Right forelimb (tissue), 1 donor: ENCODE data around the gene CFAP410.
"Not testable (repeated sequence)": the region's sequence is repeated elsewhere in the genome, so short reads cannot be mapped to it uniquely, and the experiment has no call there.

ENCODE experiments used
- DNase-seq: peaks from one replicate; pipeline ENCODE4 v3.0.0-alpha.2; 2018

The CFAP410 gene

GRCh38 chr21:44296916-44297315, 42.3 kb downstream of the CFAP410 start:
- DNase-seq: no peak

DNA sequence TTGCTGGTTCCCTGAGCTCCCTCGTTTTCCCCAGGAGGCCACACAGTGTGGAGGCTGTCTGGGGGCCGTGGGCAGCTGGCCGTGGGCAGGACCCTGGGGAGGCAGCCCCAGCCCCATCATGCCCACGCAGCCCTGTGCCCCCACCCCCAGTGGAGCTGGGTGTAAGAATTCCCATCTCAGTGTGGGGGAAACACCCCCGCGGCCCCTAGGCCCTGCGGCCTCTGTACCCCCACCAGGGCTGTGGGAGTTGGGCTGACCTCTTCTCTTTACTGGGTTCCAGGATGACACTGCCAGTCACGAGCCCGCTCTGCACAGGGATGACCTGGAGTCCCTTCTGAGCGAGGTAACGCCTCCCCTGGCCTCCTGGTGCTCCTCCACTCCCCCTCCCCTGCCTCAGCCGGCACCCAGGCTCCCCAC, 43.1 kb downstream of the CFAP410 start:
- no peak for DNase-seq

GRCh38 chr21:44295646-44296045, 43.5 kb downstream of the CFAP410 start:
- no peak for DNase-seq

DNA sequence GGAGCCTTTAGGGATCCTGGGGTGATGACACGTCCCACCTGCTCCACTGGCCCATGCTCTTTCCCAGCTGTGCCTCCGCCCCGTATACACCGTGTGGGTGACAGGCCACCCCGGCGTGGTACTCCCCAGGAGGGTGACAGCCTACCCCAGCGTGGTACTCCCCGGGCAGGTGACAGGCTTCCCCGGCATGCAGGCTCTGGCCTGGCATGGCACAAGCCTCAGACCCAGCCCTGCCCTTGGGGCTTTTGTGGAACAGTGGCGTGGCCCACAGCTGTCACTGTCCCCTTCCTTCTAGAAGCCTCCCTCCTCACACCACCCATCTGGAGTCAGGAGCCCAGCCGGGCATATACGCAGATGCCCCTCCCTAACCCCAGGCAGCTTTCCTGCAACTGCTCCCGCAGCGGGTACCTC, 44.0 kb downstream of the CFAP410 start:
- DNase-seq: no peak

DNA sequence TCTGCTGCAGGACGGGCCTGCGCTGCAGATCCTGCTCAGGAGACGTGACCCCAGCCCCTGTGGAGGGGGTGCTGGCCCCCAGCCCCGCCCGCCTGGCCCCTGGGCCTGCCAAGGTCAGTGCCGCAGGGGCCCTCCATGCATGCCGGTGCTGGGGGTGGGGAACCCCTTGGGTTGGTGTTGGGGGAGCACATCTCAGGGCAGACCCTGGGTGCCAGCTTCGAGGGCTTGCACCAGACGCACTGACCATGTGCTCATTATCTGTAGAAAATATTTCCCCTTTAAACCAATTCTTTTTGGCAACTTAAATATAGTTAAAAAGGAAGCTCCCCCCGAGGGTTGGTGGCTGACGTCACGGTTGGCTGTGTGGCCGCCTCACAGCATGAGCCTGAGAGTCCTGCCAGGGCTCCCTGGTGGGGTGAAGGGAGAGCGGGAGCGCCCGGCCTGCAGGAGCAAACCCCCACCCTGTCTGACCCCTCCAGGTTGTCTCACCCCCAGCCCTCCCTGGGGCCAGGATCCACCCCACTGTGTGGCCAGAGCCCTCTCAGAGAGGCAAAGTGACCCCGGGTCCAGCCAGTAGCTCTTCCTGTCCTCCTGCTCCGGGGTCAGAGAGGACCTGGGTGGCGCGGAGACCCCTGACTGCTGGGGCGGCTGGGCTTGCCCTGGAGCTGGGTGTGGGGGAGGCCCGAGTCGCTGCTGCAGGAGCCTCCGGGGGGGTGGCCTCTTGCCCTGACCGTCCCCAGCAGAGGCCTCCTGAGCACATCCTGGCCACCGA, 44.6 kb downstream of the CFAP410 start:
- peak; percentile 71 for DNase-seq

- no peak for DNase-seq
Measured at GRCh38 chr21:44293551-44294231, 45.5 kb downstream of the CFAP410 start.

DNA sequence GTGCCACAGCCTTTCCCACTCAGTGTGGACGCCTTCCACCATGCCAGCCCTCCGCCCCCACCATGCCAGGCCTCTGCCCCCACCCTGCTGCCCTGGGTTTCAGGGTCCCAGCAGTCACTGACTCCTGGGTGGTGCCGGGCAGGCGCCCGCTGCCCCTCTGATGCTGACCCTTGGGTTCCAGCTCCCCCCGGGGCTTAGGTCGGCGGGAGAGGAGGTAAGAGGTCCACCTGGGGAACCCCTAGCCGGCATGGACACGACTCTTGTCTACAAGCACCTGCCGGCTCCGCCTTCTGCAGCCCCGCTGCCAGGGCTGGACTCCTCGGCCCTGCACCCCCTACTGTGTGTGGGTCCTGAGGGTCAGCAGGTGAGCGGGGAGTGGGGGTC, 46.4 kb downstream of the CFAP410 start:
- DNase-seq: no peak

GRCh38 chr21:44291936-44292811, 47.0 kb downstream of the CFAP410 start:
- DNase-seq: no peak

DNA sequence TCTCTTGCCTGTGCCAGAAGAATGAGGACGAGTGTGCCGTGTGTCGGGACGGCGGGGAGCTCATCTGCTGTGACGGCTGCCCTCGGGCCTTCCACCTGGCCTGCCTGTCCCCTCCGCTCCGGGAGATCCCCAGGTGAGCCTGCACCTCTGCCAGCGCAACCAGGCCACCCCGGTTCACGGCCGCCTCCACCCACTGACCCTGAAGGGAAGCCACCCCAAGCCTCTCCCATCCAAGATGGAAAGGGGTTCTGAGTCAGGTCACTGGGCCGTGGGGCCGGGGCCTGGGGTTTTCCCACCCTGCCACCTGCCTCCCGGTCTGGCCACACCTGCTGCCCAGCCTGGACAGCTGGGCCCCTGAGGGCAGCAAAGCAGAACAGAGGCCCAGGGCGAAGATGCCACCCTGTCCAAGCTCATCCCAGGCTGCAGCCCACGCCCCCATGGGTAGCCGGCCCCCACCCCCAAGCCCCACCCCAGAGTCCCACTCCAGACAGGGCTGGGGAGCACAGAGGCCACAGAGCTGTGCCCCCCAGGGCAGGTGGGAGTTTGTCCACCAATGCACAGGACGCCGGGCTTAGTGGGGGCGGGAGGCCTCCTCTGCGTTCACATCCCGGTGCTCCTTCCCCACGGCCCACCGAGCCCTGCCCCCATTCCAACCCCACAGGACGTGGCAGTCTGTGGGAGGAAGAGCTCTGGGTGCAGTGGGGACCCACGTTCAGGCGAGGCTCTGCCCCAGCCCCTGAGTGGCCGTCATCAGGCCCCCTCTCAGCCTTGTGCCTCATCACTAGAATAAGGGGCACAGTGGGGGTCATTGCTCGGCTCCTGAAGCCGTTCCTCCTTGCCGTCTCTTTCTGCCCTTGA, 47.9 kb downstream of the CFAP410 start:
- no peak for DNase-seq

DNA sequence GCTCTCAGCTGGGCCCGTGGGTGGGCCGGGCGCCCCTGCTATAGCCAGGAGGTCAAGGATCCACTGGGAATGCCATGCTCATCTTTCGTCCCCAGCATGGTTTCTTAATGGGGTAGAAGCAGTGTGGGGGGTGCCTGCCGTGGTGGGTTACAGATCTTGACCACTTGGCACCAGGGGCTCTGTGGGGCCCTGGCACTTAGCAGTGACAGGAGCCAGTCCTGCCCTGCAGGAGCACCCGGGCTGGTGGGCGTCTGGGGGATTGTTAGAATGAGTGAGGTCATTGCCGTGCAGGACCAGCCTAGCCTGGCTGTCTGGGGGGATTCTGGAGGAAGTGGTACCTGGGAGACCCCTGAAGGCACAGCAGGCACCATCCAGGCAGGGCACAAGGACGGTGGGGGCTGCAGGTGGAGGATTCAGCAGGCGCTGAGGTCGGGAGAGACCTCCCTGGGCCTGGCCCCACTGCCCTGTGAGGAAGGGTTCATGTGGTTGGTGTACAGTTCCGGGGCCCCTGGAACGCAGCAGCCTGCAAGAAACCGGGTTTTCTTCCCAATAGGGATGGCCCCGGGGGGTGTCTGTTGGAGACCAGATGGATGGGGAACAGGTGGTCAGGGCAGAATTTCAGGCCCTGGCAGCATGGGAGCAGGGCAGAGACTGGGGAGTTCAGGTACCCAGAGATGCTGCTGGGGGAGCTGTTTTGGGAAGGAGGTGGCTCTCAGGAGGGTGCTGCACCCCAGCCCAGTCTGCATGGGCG, 48.7 kb downstream of the CFAP410 start:
- DNase-seq: no peak

DNA sequence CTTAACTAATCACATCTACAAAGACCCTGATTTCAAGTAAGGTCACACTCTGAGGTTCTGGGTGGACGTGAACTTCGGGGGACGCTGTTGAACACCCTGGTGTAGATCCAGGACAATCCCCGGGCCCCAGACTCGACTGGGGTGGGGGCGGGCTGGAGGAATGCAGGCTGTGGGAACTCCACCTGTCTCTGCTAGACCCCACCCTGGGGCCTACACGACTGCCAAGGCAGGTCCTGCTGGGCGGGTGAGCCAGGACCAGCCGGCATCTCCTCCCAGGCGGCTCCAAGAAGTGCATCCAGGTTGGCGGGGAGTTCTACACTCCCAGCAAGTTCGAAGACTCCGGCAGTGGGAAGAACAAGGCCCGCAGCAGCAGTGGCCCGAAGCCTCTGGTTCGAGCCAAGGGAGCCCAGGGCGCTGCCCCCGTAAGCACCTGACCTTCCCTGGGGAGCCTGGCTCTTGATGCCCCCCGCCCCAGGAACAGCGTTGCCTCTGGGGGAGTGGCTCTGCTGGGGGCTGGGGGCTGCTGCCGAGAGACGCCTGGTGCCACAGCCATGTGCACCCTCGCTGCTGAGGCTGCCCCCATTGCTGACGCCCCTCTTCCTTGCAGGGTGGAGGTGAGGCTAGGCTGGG, 49.7 kb downstream of the CFAP410 start:
- DNase-seq: peak; percentile 30

DNA sequence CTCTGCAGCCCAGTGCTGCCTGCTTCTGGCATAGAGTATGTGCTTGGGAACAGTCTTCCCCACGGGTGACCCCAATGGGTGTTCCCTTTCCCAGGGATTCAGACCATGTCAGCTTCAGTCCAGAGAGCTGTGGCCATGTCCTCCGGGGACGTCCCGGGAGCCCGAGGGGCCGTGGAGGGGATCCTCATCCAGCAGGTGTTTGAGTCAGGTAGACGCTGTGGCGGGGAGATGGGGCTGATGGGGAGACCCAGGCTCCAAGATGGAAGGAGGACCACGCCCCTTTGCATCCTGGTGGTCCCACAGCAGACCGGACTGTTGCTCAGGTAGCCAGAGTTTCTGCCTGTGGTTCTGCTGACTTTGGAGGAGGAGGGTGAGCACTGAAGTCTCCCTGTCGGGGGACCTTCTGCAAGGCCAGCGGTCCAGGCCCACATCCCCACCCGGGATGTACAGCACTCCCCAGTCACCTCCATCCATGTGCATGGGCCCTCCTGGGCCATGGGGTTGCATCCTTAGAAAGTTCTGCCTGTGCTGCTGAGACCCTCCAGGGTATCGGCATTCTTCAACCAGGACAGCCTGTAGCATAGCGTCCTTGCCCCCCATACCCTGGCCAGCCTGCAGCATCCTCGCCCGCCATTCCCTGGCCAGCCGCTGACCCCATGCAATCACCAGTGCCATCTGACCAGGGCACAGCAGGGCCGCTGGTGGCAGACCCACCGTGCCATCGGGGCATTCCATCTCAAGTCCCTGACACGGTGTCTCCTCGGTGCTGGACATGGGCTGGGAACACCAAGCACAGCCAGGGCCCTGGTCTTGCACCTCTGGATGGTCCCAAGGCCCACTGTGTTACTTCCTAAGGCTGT, 50.7 kb downstream of the CFAP410 start:
- peak; percentile 22 for DNase-seq

GRCh38 chr21:44286716-44287632, 52.2 kb downstream of the CFAP410 start:
- peak; percentile 38 for DNase-seq

DNA sequence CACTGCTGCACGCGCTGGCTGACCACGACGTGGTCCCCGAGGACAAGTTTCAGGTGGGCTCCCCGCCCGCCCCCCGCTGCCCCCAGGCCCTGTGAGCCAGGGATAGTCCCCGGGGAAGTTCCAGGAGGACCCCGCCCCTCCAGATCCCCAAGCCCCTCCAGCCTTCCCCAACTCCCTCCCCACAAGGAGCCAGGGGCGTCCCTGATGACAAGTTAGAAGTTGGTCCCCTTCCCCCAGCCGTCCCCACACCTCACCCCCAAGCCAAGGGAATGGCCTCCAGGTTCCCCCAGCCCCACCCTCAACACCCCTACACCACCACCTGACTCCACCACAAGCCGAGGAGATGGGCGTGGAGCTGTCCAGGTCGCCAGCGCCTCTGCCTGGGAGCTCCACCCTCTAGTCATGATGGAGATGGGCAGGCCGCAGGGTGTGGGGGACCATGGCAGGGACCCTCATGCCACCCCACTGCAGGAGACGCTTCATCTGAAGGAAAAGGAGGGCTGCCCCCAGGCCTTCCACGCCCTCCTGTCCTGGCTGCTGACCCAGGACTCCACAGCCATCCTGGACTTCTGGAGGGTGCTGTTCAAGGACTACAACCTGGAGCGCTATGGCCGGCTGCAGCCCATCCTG, 53.0 kb downstream of the CFAP410 start:
- peak; percentile 29 for DNase-seq

- peak; percentile 45 for DNase-seq
Measured at GRCh38 chr21:44285138-44285992, 53.8 kb downstream of the CFAP410 start, which contains the start of gene AIRE. TSS of gene AIRE (plus strand) at chr21:44285876. CDS start at chr21:44286007, 131 bp downstream.

DNA sequence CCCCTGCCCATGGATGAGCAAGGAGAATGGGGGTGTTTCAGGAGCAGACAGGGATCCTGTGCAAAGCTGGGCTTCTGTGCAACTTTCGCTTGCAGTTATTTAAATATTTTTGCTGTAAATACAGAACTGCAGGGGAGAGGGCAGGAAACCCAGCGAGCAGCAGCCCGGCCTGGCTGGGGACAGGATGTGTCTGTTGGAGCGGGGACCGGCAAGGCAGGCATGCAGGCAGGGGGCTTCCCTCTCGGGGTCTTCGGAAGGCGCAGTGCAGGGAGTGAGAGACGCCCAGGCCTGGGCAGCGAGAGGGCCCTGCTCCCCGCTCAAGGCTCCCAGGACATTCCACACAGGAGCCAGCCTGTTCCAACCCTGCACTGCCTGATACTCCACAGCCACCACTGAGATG, 55.2 kb downstream of the CFAP410 start:
- peak; percentile 35 for DNase-seq

DNA sequence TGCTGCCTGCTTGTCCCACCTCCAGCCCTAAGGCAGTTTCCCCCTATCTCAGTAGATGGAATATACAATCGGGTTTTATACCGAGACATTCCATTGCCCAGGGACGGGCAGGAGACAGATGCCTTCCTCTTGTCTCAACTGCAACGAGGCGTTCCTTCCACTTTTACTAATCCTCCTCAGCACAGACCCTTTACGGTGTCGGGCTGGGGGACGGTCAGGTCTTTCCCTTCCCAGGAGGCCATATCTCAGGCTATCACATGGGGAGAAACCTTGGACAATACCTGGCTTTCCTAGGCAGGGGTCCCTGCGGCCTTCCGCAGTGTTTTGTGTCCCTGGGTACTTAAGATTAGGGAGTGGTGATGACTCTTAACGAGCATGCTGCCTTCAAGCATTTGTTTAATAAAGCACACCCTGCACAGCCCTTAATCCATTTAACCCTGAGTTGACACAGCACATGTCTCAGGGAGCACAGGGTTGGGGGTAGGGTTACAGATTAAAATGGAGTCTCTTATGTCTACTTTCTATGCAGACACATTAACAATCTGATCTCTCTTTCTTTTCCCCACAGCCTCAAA, 55.9 kb downstream of the CFAP410 start:
- DNase-seq: not testable (repeated sequence)
